ENCODE measurements around the gene KLHL3.

- TF ChIP-seq, protein P1, sequence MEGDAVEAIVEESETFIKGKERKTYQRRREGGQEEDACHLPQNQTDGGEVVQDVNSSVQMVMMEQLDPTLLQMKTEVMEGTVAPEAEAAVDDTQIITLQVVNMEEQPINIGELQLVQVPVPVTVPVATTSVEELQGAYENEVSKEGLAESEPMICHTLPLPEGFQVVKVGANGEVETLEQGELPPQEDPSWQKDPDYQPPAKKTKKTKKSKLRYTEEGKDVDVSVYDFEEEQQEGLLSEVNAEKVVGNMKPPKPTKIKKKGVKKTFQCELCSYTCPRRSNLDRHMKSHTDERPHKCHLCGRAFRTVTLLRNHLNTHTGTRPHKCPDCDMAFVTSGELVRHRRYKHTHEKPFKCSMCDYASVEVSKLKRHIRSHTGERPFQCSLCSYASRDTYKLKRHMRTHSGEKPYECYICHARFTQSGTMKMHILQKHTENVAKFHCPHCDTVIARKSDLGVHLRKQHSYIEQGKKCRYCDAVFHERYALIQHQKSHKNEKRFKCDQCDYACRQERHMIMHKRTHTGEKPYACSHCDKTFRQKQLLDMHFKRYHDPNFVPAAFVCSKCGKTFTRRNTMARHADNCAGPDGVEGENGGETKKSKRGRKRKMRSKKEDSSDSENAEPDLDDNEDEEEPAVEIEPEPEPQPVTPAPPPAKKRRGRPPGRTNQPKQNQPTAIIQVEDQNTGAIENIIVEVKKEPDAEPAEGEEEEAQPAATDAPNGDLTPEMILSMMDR (IDR thresholded peaks at IDR 0.05): no peak
- no peak for TF ChIP-seq EP300 (IDR thresholded peaks at IDR 0.05)
Measured at GRCh38 chr5:137595396-137596079, 140.4 kb downstream of the KLHL3 start.
